ENCODE data around the gene FOXN3.

Gene FOXN3

GRCh38 chr14:89144642-89145041 is 272.4 kb downstream of the FOXN3 start:
- DNase-seq: no peak

- DNase-seq: no peak
Observed at GRCh38 chr14:89144066-89144465, 273.0 kb downstream of the FOXN3 start.

DNA sequence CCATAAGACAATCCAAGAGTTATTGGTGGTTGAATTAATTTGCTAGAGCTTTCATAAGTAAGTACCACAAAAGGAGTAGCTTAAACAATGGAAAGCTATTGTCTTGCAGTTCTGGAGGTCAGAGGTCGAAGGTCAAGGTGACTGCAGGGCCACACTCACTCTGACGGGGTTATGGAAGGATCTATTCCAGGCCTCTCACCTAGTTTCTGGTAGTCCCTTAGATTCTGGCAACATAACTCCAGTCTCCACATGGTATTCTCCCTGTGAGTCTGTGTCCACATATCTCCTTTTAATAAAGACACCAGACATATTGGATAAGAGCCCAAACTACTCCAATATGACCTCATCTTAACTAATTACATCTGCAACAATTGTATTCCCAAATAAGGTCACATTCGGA is 273.4 kb downstream of the FOXN3 start:
- no peak for DNase-seq

DNA sequence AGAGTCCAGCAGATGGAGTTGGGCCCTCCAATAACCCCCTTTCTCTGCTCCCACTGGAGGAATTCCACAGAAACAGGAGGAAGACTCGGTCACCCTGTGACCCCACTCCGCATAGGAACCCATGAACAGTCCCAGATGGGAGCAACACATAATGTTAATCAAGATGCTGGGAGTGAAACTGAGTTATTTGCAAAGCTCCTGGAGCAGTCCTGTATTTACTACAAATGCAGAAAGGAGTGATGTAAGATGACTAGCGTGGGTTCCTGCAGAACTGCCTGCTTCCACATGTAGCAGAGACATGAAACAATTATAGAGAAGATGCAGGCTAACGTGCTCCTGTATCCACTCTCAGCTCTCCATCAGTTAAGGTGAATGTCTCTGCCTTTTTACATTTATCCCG is 274.7 kb downstream of the FOXN3 start:
- no peak for DNase-seq

- DNase-seq: no peak
Observed at GRCh38 chr14:89141862-89142261, 275.2 kb downstream of the FOXN3 start.

DNA sequence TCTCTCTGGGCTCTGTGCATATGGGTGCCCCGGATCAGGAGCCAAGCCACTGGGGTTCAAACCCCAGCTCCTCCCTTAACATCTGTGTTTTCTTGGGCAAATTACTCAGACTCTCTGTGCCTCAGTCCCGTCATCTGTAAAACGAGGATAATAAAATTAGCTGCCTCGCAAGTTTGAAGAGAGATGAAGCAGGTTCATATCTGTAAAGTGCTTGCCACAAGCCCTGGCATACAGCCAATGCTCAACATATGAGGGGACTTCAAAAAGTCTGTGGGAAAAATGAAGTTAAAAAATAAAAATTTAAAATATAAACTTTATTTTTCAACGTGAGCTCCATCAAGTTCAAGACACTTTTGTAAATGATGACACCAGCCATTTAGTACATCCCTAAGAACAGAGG is 276.7 kb downstream of the FOXN3 start:
- DNase-seq: no peak

- DNase-seq: no peak
Observed at GRCh38 chr14:89139404-89140247, 277.4 kb downstream of the FOXN3 start.

- no peak for DNase-seq
Observed at GRCh38 chr14:89138846-89139245, 278.2 kb downstream of the FOXN3 start.

GRCh38 chr14:89137526-89138163 is 279.4 kb downstream of the FOXN3 start:
- DNase-seq: no peak

- DNase-seq: no peak
Observed at GRCh38 chr14:89136587-89136986, 280.4 kb downstream of the FOXN3 start.

- DNase-seq: no peak
Observed at GRCh38 chr14:89134640-89135039, 282.4 kb downstream of the FOXN3 start.

GRCh38 chr14:89131004-89131750 is 285.9 kb downstream of the FOXN3 start:
- no peak for DNase-seq

- no peak for DNase-seq
Observed at GRCh38 chr14:89129570-89129969, 287.5 kb downstream of the FOXN3 start.

DNA sequence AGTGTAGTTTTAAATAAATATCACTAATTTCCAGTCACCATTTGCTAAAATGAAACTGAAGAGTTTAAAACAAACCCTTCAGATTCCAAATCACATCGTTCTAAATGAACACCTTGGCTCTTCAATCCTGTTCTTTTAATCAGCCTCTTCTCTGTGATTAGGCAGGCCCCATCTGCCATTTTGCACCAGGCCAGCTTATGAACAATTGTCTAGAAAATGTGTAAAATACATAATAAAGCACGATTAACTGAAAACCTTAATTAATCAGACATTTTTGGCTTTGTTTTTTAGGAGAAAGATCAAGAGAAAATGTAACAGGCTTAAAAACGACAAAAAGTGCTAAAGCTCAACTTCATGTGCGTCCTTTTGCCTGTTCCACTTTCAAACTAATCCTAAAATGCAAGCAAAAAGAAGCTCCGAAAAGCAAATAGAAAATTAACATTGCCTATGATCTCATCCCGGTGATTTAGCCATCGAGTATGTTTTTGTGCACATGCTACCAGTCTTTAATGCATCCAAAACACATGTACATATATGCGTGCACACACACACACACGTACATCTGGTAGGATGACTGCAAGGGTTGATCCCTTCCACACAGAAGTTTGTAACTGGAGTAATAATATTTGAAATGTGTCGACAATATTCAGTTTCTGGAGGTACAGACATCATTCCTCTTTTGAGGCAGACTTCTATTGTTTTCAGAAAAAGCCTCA is 288.6 kb downstream of the FOXN3 start:
- DNase-seq: no peak

GRCh38 chr14:89126461-89126860 is 290.6 kb downstream of the FOXN3 start:
- DNase-seq: no peak

DNA sequence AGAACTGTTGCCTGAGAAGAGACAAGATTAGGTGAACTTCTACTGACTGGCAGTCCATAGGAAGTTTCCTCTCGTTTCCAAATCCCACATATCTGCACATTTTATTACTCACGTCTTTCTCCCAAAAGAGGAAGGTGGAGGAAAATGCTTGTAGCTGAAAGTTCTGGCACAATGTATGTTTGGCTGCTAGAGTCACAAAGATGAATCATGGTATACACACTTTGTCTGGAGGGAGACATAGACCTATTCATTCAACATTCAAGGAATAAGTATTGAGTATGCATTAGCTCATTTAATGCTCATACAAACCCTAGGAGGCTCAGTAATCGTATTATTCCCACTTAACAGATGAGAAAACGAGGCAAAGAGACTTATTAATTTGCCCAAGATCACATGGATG is 291.8 kb downstream of the FOXN3 start:
- DNase-seq: no peak

DNA sequence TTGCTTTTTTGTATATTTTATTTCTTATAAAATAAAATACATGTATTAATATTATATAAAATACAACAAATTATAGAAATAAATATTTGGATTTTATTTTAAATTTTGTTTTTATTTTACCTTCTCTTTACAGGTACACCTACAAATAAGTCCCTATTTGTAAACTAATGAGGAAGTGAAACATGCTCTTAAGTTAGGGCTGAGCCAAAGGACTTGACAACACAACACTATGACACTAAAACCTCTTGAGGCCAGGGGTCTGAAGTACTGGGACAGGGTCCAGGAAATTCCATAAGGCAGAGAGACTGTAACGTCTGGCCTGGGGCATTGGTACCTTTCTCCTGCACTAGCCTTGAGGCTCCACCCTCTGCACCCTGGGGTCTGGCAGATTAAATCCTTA is 293.2 kb downstream of the FOXN3 start:
- DNase-seq: no peak

- no peak for DNase-seq
Observed at GRCh38 chr14:89123215-89123614, 293.8 kb downstream of the FOXN3 start.

DNA sequence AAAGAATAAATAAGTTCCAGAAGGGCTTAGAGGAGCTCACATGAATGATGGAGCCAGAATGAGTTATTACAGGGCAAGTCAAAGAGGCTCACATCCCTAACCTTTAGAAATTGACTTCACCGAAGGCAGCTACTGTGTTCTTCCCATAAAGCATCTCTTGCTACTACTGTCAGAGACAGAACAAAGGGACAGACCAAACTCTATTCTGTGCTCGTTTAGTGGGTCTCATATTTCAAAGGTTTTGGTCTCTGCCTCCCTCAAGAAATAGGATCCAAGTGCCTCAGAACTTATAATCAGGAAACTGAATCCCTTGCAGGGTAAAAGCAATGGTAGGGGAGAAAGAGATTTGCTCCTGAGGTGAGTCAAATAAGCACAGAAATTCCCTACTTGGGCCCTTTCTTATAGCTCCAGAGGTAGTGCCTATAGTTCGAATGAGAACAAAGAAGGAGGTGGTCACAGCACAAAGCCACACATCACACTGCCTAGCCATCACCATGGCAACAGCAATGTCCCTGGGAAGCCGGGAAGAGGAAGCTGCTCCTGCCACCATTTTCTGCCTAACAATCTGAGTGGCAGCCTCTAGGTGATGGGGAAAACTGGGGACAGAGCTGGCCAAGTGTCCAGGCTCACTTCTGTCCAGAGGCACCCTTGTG is 294.9 kb downstream of the FOXN3 start:
- DNase-seq: no peak

DNA sequence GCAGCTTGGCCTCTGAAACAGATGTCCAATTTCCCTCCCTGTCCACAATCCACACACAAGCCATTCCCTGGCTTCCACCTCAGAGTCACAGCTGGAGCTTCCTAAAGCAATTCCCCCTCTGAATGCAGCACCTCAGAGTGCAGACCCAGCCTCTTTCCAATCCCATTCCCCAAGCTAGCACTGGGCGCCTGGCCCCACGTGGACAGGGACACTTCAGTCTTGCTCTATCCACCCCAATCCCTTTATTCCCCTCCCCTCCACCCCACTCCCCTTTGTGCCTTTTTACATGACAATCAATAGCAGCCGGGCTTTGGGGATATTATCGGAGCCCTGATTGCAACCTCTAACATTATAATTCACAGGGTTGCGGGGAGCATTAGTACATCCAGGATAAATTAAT is 300.0 kb downstream of the FOXN3 start:
- no peak for DNase-seq

DNA sequence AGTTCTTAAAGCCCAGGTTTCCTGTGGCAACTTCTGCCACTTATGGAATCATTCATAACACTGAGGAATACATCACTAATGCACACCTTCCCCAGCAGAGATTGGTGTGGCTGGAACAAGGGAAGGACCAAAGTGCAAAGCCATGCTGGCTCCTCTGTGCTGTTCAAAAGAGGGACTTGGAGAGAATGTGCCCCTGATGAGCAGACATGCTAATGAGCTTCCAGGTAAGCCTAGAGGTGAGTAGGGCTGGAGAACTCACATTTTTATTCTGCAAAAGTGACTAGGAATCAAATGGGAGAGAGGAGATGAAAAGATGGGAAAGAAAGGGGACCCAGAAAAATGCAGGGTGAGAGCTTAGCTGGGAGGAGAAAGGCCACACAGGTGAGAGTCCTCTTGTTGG is 302.9 kb downstream of the FOXN3 start:
- DNase-seq: no peak

- DNase-seq: no peak
Observed at GRCh38 chr14:89112720-89113119, 304.3 kb downstream of the FOXN3 start.

Data from activated CD8-positive, alpha-beta memory T cell treated with anti-CD3 and anti-CD28 coated beads, Interleukin-2, amount 50 U/mL, for 48 hours (primary cell).